Endodermal cell (in vitro differentiated cells): ENCODE data around the gene IL25. TPM values are rescaled to one million over a fixed set of nuclear protein-coding genes. Genes with fewer than 3 reads are reported as not detected.

Experiments
- DNase-seq: peaks from one replicate; pipeline ENCODE4 v3.0.0-alpha.2; 2017
- H3K27ac ChIP-seq: 2 replicates; pipeline ENCODE4 v1.5.1; 2013; ENCODE audit warnings: mild to moderate bottlenecking, low read depth, low read length, moderate library complexity
- H3K27me3 ChIP-seq: 2 replicates; pipeline ENCODE4 v1.6.1; 2013; ENCODE audit warnings: mild to moderate bottlenecking, low read length, moderate library complexity; ENCODE audit not compliant: insufficient read depth, control insufficient read depth, poor library complexity, severe bottlenecking
- H3K36me3 ChIP-seq: 2 replicates; pipeline ENCODE4 v1.7.0; 2013; ENCODE audit warnings: mild to moderate bottlenecking, low read length, moderate library complexity; ENCODE audit not compliant: control insufficient read depth, insufficient read depth
- H3K4me1 ChIP-seq: one replicate; pipeline ENCODE4 v1.7.0; 2013; ENCODE audit warnings: low read length; ENCODE audit not compliant: control insufficient read depth, insufficient read depth
- H3K4me3 ChIP-seq: 2 replicates; pipeline ENCODE4 v1.5.1; 2013; ENCODE audit warnings: mild to moderate bottlenecking, low read length, moderate library complexity
- H3K9ac ChIP-seq: 2 replicates; pipeline ENCODE4 v1.6.1; 2013; ENCODE audit warnings: mild to moderate bottlenecking, low read length, moderate library complexity; ENCODE audit not compliant: poor library complexity, severe bottlenecking; ENCODE audit errors: extremely low read depth
- H3K9me3 ChIP-seq: 2 replicates; pipeline ENCODE4 v1.6.1; 2013; ENCODE audit warnings: mild to moderate bottlenecking, low read length, moderate library complexity; ENCODE audit not compliant: control insufficient read depth
- H3K27ac Mint-ChIP-seq: 2 replicates; pipeline ENCODE4 v1.8.0; 2020; ENCODE audit warnings: mixed read lengths
- H3K27me3 Mint-ChIP-seq: 2 replicates; pipeline ENCODE4 v1.8.0; 2021; ENCODE audit warnings: mild to moderate bottlenecking, mixed read lengths; ENCODE audit not compliant: insufficient read depth
- H3K36me3 Mint-ChIP-seq: 2 replicates; pipeline ENCODE4 v1.8.0; 2020; ENCODE audit warnings: low read depth, mixed read lengths
- H3K4me1 Mint-ChIP-seq: 2 replicates; pipeline ENCODE4 v1.8.0; 2020; ENCODE audit warnings: mixed read lengths
- H3K4me3 Mint-ChIP-seq: 2 replicates; pipeline ENCODE4 v1.8.0; 2020; ENCODE audit warnings: mild to moderate bottlenecking, moderate library complexity, mixed read lengths
- H3K9me3 Mint-ChIP-seq: 2 replicates; pipeline ENCODE4 v1.8.0; 2020; ENCODE audit warnings: mild to moderate bottlenecking, mixed read lengths
- WGBS, 2 experiments: methylation state at CpG; one replicate each; pipeline versions ENCODE4 v1.1.5 to v1.1.7; 2013; ENCODE audit warnings: missing lambda C conversion rate in 2 of 2, mixed read lengths in 1 of 2; ENCODE audit not compliant: insufficient coverage in 1 of 2, insufficient read length in 1 of 2; 5-methylcytosine and 5-hydroxymethylcytosine counted together
- total RNA-seq, 2 donors: library from RNA; stranded (reverse); fragmentation: NEBNext Ultra II Directional in 1 of 2; extraction: Animal tissue kit (Norgen Biotek cat#: 25700) in 1 of 2; gene quantifications; 2 replicates in 1 of 2; 3 replicates in 1 of 2; pipeline ENCODE4 v1.2.1, GENCODE V29; 2021
- TF ChIP-seq, protein P1 (sequence below): fragments of 200-600 bp; sonication (generic); conservative IDR thresholded peaks from 2 replicates; pipeline ENCODE4 v1.5.0; 2021; ENCODE audit warnings: antibody characterized with exemption, mild to moderate bottlenecking

The IL25 gene
- total RNA-seq, 2 donors from 2014 or later, result not detected

DNA sequence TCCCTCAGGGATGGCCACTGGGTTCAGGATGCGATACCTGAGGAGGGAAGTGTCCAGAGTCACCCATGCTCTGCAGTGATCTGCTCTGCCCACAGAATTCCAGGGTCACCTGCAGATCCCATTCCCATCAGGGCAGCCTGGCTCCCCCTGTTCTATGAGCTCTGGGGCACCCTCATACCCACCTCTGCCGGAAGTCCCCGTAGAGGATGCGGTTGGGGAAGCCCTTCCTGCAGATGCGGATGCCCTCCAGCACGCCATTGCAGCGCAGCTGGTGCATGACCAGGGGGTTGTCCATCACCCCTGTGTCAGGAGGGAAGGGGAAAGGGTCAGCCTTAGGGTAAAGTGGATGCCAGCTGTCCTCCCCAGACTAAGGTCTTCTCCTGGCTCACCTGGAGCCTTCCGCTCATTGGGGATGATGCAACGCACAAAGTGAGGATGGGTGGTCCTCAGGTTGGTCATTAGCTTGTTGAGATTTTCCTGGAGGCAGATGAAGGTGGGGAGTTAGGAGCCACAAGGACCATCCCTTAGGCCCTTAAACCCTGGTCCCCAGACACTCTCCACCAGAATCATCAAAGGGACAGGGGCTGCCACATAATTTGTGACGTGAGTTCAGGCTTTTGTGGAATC, 24.3 kb downstream of the IL25 start:
- 90 to 97% methylated on average over 4 to 10 of the region's 10 CpGs for WGBS, 2 experiments
- no peak overlapping the region for H3K4me3 Mint-ChIP-seq
- no peaks in the 10 kb centered on the region for H3K36me3 Mint-ChIP-seq
- Histone ChIP-seq H3K9ac (no peak overlapping the region), H3K27ac (no peak overlapping the region), H3K9me3 (no peaks in the 10 kb centered on the region), H3K36me3 (no peaks in the 10 kb centered on the region), H3K4me3 (no peak overlapping the region), H3K27me3 (peaks cover 5% of the 10 kb centered on the region), H3K4me1 (no peaks in the 10 kb centered on the region)
- H3K4me1 Mint-ChIP-seq, result peaks cover 5% of the 10 kb centered on the region
- DNase-seq, result no peak
- H3K27ac Mint-ChIP-seq, result no peak overlapping the region
- H3K27me3 Mint-ChIP-seq, result peaks cover 33% of the 10 kb centered on the region
- TF ChIP-seq, protein P1, sequence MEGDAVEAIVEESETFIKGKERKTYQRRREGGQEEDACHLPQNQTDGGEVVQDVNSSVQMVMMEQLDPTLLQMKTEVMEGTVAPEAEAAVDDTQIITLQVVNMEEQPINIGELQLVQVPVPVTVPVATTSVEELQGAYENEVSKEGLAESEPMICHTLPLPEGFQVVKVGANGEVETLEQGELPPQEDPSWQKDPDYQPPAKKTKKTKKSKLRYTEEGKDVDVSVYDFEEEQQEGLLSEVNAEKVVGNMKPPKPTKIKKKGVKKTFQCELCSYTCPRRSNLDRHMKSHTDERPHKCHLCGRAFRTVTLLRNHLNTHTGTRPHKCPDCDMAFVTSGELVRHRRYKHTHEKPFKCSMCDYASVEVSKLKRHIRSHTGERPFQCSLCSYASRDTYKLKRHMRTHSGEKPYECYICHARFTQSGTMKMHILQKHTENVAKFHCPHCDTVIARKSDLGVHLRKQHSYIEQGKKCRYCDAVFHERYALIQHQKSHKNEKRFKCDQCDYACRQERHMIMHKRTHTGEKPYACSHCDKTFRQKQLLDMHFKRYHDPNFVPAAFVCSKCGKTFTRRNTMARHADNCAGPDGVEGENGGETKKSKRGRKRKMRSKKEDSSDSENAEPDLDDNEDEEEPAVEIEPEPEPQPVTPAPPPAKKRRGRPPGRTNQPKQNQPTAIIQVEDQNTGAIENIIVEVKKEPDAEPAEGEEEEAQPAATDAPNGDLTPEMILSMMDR, result no peak
- no peaks in the 10 kb centered on the region for H3K9me3 Mint-ChIP-seq

DNA sequence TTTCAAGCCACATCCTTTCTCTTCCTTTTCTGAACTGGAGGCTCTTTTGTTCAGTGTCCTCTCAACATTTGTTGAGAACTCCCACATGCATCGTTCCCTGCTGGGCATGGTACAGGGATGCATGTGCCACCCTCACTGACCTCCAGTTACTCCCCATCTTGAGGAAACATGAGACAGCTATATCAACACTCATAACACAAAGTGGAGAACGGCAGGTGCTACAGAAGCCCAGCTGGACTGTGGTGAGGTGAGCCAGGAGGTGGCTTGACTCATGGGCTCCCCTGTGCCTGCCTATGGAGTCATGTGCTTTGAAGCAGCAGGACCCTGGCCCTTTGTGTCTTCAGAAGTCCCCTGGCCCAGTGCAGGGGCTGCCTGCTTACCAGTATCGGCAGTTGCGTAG, 25.7 kb downstream of the IL25 start:
- Histone ChIP-seq H3K36me3 (no peaks in the 10 kb centered on the region), H3K4me1 (no peaks in the 10 kb centered on the region), H3K4me3 (no peak overlapping the region), H3K27ac (no peak overlapping the region), H3K9me3 (no peaks in the 10 kb centered on the region), H3K27me3 (peaks cover 5% of the 10 kb centered on the region), H3K9ac (no peak overlapping the region)
- TF ChIP-seq, protein P1, result no peak
- no peak for DNase-seq
- Mint-ChIP-seq H3K4me1 (no peaks in the 10 kb centered on the region), H3K27me3 (peaks cover 38% of the 10 kb centered on the region), H3K36me3 (no peaks in the 10 kb centered on the region), H3K9me3 (no peaks in the 10 kb centered on the region), H3K27ac (no peak overlapping the region), H3K4me3 (no peak overlapping the region)
- WGBS, 2 experiments, result 78 to 88% methylated on average over 2 to 4 of the region's 4 CpGs

DNA sequence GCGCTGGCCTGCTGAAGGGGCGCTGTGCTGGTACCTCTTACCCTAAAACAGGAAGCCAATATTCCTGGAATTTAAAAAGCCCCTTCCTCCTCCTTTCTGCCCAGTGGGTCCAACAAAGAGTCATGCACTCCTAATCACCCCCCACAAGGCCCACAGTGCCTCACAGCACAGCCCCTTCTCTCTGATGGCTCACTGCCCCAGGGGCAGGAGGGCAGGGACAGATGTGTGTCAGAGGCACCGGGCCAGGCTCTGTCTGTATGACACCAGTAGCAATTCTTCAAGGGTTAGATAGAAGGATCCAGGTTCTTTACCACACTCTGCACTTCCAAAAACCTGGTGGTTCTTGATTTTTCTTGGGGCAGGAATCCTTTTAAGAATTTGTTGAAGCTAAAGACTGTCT, 26.5 kb downstream of the IL25 start:
- Mint-ChIP-seq H3K9me3 (no peaks in the 10 kb centered on the region), H3K4me1 (no peaks in the 10 kb centered on the region), H3K27me3 (peaks cover 44% of the 10 kb centered on the region), H3K27ac (no peak overlapping the region), H3K36me3 (no peaks in the 10 kb centered on the region), H3K4me3 (no peak overlapping the region)
- WGBS, 2 experiments, result 94 to 96% methylated on average over 3 of the region's 3 CpGs
- Histone ChIP-seq H3K4me1 (no peaks in the 10 kb centered on the region), H3K9ac (no peak overlapping the region), H3K27me3 (no peaks in the 10 kb centered on the region), H3K27ac (no peak overlapping the region), H3K36me3 (no peaks in the 10 kb centered on the region), H3K4me3 (no peak overlapping the region), H3K9me3 (no peaks in the 10 kb centered on the region)
- TF ChIP-seq, protein P1, result no peak
- no peak for DNase-seq
